GM18870 (cell line): ENCODE measurements around the gene URB1.
"Not testable (repeated sequence)": the region's sequence is repeated elsewhere in the genome, so short reads cannot be mapped to it uniquely, and the experiment has no call there.

Experiments used
- ATAC-seq: cut with Tn5 transposase; IDR thresholded peaks from one replicate; pipeline ENCODE4 v1.9.1; 2021; ENCODE audit warnings: moderate library complexity; ENCODE audit not compliant: unreplicated experiment

Gene URB1

GRCh38 chr21:32378956-32379355, 13.9 kb downstream of the URB1 start:
- no peak for ATAC-seq

- ATAC-seq: no peak
Observed at GRCh38 chr21:32377991-32378390, 14.8 kb downstream of the URB1 start.

- ATAC-seq: no peak
Observed at GRCh38 chr21:32377506-32377905, 15.3 kb downstream of the URB1 start.

- no peak for ATAC-seq
Observed at GRCh38 chr21:32372755-32373154, 20.1 kb downstream of the URB1 start.

GRCh38 chr21:32371913-32372314, 20.9 kb downstream of the URB1 start:
- no peak for ATAC-seq

- ATAC-seq: no peak
Observed at GRCh38 chr21:32370998-32371766, 21.6 kb downstream of the URB1 start.

- not testable (repeated sequence) for ATAC-seq
Observed at GRCh38 chr21:32368961-32369360, 23.9 kb downstream of the URB1 start.

- no peak for ATAC-seq
Observed at GRCh38 chr21:32368386-32368785, 24.4 kb downstream of the URB1 start.

DNA sequence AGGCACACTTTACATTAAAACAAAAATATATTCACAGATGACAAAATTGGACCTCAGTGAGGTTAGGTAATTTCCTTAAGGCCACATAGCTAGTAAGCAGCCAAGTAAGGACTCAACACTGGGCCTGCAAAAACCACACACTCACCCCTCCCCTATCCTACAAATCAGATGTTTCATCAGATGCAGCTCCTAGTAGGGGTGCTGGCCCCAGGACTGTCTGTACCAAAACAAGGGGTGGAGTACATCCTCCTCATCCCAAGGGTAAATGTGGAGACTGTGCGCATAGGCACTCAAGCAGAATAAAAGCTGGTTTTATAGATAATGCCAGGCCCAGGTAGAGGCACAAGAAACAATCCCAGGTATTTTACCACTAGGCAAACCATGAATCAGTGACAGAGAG, 25.7 kb downstream of the URB1 start:
- no peak for ATAC-seq

DNA sequence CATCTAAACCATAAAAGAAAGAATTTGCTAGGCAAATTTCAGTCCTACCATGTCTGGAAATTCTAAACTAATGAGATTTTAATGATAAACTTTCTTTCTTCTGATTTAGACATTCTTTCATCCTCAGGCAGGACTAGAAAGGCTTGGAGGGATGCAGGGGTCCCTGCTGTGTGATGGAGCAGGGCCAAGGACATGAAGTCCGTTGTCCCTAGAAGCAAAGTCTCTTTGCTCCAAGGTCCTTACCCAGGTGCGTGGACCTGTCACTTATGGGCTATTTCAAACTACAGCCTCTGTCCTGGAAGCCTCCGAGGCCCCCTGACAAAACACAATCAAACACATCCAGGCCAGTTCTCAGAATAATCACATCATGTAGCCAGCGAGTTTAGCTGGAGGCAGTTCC, 26.6 kb downstream of the URB1 start:
- ATAC-seq: no peak

DNA sequence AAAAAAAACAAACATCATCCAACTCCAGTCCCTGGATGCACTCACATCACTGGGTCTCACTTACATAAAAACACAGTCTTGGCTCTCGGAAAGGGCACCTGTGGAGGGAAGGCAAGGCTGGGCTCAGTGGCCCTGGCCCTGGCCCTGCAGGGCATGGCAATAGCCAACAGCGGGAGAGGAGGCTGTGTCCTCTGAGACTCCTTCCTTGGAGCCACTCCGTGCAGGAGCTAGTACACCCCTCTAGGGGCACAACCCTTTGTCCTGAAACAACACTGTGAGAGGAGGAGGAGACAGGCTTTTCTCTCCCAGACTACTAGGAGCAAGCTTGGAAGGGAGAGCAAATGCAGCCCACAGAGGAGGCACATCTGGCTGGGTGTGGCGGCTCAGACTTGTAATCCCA, 28.0 kb downstream of the URB1 start:
- ATAC-seq: no peak

DNA sequence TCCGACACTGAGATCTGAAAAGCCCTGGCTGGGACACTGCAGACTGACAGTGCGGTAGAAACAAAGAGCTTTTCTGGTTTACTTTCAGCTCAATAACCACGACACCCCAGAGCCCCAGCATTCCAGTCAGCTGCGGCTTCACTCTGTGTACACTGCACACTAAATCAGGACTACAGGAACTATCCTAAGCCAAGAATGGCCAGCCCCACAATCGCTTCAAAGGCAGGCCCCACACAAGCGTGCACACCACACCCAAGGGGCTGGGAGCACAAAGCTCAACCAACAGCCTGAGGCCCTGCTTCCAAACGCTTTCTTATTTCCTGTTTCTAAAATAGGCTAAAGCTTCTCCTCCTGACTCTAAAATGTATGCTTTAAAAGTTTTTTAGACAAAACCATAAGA, 28.4 kb downstream of the URB1 start:
- ATAC-seq: no peak

DNA sequence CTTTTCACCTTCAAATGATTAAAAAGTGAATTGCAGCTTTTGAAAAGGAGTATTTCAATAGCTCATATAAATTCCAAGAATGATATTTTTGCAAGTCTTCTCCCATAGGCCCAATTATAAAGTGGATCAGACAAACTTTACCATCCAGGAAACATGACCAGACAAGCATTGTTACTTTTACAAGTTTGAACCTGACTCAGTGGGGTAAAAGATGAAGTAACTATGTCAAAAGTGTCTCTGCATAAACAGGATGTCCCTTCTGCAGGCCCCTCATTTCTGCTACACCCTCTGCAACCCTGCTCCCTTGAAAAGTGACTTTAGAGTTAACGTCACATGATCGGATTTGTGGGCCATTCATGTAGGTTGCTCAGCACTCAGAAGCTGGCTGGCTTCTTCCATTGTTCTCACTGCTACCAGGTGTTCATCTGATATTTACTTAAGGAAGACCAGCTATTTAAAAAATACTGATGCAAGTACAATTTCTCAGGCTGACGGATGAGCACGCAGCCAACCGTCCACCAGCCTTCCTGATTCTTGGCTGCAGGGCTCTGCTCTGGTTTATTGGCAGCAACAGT, 32.3 kb downstream of the URB1 start:
- no peak for ATAC-seq

- no peak for ATAC-seq
Observed at GRCh38 chr21:32359719-32360260, 33.0 kb downstream of the URB1 start.

DNA sequence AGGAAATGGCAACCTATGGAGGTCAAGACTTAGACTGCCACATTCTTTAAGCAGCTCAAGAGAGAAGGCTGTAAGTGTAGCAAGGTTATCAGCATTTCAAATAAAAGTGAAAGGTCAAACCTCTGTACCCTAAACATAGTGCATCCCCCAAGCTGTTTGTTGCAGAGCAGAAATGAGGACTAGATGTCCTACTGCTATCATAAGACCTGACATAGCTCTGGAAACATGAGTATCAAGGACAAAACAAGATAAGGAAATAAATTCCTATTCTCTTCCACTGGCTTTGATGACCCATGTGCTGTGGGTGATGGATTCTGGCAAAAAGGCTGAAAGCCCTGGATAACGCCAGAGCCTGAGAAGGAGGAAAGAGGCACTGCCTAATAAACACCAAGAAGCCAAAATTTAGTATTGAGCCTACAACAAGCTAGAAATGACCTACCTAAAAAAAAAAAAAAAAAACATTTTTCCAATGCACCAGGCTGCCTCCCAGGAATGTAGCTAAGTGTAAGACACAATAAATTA, 35.9 kb downstream of the URB1 start:
- ATAC-seq: no peak

DNA sequence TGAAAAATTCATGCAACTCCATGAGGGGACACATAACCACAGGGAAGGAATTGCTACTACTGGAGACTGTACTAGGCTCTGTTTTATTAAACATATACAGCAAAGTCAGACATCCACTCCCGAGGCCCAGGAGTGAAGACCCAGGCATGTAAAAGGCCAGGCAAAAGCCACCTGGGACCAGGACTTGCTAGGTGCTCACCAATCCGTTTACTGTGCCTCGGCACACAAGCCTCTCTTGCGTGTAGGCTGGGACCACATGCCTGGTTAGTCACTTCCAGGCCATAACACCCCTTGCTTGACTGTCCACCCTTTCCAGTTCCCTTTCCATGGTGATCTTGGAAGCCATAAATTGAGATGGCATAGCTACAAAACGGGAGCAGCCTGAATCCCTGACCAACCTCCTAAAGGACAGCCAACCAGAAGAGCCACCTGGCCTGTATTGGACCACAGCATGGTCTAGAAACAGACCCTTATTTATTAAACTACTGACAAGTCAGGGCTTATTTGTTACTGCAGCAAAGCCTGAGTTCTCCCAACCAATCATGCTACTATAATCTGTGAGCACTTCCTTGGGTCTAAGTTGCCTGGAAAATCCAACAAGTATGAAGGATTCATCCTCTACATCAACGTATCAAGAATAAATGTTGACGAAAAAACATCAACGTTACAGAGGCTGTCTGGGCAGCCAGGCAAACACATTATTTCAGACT, 39.7 kb downstream of the URB1 start:
- no peak for ATAC-seq

GRCh38 chr21:32352526-32352925, 40.3 kb downstream of the URB1 start:
- no peak for ATAC-seq

- ATAC-seq: no peak
Observed at GRCh38 chr21:32351428-32351827, 41.4 kb downstream of the URB1 start.

- no peak for ATAC-seq
Observed at GRCh38 chr21:32350981-32351380, 41.8 kb downstream of the URB1 start.

GRCh38 chr21:32350211-32350980, 42.4 kb downstream of the URB1 start:
- ATAC-seq: no peak
